Muscle layer of colon (tissue), 2 donors: ENCODE measurements around the gene GRID1.

ENCODE experiments used
- H3K27ac ChIP-seq: one replicate; pipeline ENCODE4 v1.7.0; 2013; ENCODE audit warnings: low read depth, mild to moderate bottlenecking, low read length, moderate library complexity
- H3K27me3 ChIP-seq, 2 donors: one replicate each; pipeline ENCODE4 v1.7.0; 2013; ENCODE audit warnings: low read length in 2 of 2, mild to moderate bottlenecking in 2 of 2; ENCODE audit not compliant: insufficient read depth in 2 of 2, control insufficient read depth in 1 of 2
- H3K36me3 ChIP-seq: one replicate; pipeline ENCODE4 v1.7.0; 2013; ENCODE audit warnings: mild to moderate bottlenecking, low read length; ENCODE audit not compliant: insufficient read depth
- H3K4me1 ChIP-seq: one replicate; pipeline ENCODE4 v1.7.0; 2013; ENCODE audit warnings: mild to moderate bottlenecking, low read length; ENCODE audit not compliant: insufficient read depth
- H3K4me3 ChIP-seq, 2 donors: one replicate each; pipeline ENCODE4 v1.7.0; 2013; ENCODE audit warnings: low read length in 2 of 2, low read depth in 1 of 2, mild to moderate bottlenecking in 1 of 2, moderate library complexity in 1 of 2
- H3K9ac ChIP-seq: one replicate; pipeline ENCODE4 v1.7.0; 2013; ENCODE audit warnings: low read length
- H3K9me3 ChIP-seq: one replicate; pipeline ENCODE4 v1.7.0; 2013; ENCODE audit warnings: mild to moderate bottlenecking, low read length
- donor health status: abdominal sarcoma.
- donor health status: Adenocarcinoma of cecum.

The GRID1 gene

GRCh38 chr10:85786401-85786899 is 580.1 kb downstream of the GRID1 start:
- Histone ChIP-seq H3K4me3 (no peak overlapping the region), H3K27me3 (no peaks in the 10 kb centered on the region), H3K9me3 (no peaks in the 10 kb centered on the region), H3K36me3 (no peaks in the 10 kb centered on the region), H3K4me1 (peaks cover 17% of the 10 kb centered on the region), H3K27ac (no peak overlapping the region), H3K9ac (no peak overlapping the region)

- H3K9ac ChIP-seq, result no peak overlapping the region
- peaks cover 8% of the 10 kb centered on the region for H3K4me1 ChIP-seq
- H3K4me3 ChIP-seq, result no peak overlapping the region
- H3K36me3 ChIP-seq, result no peaks in the 10 kb centered on the region
- no peaks in the 10 kb centered on the region for H3K27me3 ChIP-seq
- no peaks in the 10 kb centered on the region for H3K9me3 ChIP-seq
- no peak overlapping the region for H3K27ac ChIP-seq
Measured at GRCh38 chr10:85784792-85785191, 581.8 kb downstream of the GRID1 start.

- no peaks in the 10 kb centered on the region for H3K9me3 ChIP-seq
- H3K27me3 ChIP-seq, result no peaks in the 10 kb centered on the region
- H3K9ac ChIP-seq, result no peak overlapping the region
- no peaks in the 10 kb centered on the region for H3K4me1 ChIP-seq
- no peaks in the 10 kb centered on the region for H3K36me3 ChIP-seq
- H3K4me3 ChIP-seq, result no peak overlapping the region
- no peak overlapping the region for H3K27ac ChIP-seq
Measured at GRCh38 chr10:85781404-85781803, 585.2 kb downstream of the GRID1 start.

- H3K4me3 ChIP-seq, result no peak overlapping the region
- no peak overlapping the region for H3K27ac ChIP-seq
- no peaks in the 10 kb centered on the region for H3K4me1 ChIP-seq
- no peaks in the 10 kb centered on the region for H3K27me3 ChIP-seq
- H3K36me3 ChIP-seq, result no peaks in the 10 kb centered on the region
- no peak overlapping the region for H3K9ac ChIP-seq
- no peaks in the 10 kb centered on the region for H3K9me3 ChIP-seq
Measured at GRCh38 chr10:85778074-85778473, 588.5 kb downstream of the GRID1 start.

GRCh38 chr10:85767891-85768290 is 598.7 kb downstream of the GRID1 start:
- Histone ChIP-seq H3K4me1 (no peaks in the 10 kb centered on the region), H3K4me3 (no peak overlapping the region), H3K27me3 (no peaks in the 10 kb centered on the region), H3K27ac (no peak overlapping the region), H3K9ac (no peak overlapping the region), H3K9me3 (no peaks in the 10 kb centered on the region), H3K36me3 (no peaks in the 10 kb centered on the region)

GRCh38 chr10:85764108-85764507 is 602.5 kb downstream of the GRID1 start:
- no peaks in the 10 kb centered on the region for H3K9me3 ChIP-seq
- H3K4me3 ChIP-seq, result no peak overlapping the region
- H3K27me3 ChIP-seq, result no peaks in the 10 kb centered on the region
- H3K27ac ChIP-seq, result no peak overlapping the region
- no peak overlapping the region for H3K9ac ChIP-seq
- no peaks in the 10 kb centered on the region for H3K36me3 ChIP-seq
- no peaks in the 10 kb centered on the region for H3K4me1 ChIP-seq

GRCh38 chr10:85761906-85762445 is 604.6 kb downstream of the GRID1 start:
- Histone ChIP-seq H3K9ac (no peak overlapping the region), H3K27me3 (no peaks in the 10 kb centered on the region), H3K27ac (no peak overlapping the region), H3K9me3 (no peaks in the 10 kb centered on the region), H3K36me3 (no peaks in the 10 kb centered on the region), H3K4me3 (no peak overlapping the region), H3K4me1 (no peaks in the 10 kb centered on the region)

- no peaks in the 10 kb centered on the region for H3K9me3 ChIP-seq
- H3K36me3 ChIP-seq, result no peaks in the 10 kb centered on the region
- no peaks in the 10 kb centered on the region for H3K4me1 ChIP-seq
- H3K4me3 ChIP-seq, result no peak overlapping the region
- no peaks in the 10 kb centered on the region for H3K27me3 ChIP-seq
- no peak overlapping the region for H3K27ac ChIP-seq
- no peak overlapping the region for H3K9ac ChIP-seq
Measured at GRCh38 chr10:85741626-85742300, 624.8 kb downstream of the GRID1 start.

GRCh38 chr10:85735997-85736396 is 630.6 kb downstream of the GRID1 start:
- no peaks in the 10 kb centered on the region for H3K36me3 ChIP-seq
- H3K9me3 ChIP-seq, result no peaks in the 10 kb centered on the region
- no peak overlapping the region for H3K27ac ChIP-seq
- H3K27me3 ChIP-seq, result no peaks in the 10 kb centered on the region
- no peak overlapping the region for H3K4me3 ChIP-seq
- H3K9ac ChIP-seq, result no peak overlapping the region
- no peaks in the 10 kb centered on the region for H3K4me1 ChIP-seq

GRCh38 chr10:85734791-85735190 is 631.8 kb downstream of the GRID1 start:
- no peaks in the 10 kb centered on the region for H3K9me3 ChIP-seq
- H3K36me3 ChIP-seq, result no peaks in the 10 kb centered on the region
- H3K27me3 ChIP-seq, result no peaks in the 10 kb centered on the region
- no peak overlapping the region for H3K4me3 ChIP-seq
- H3K4me1 ChIP-seq, result no peaks in the 10 kb centered on the region
- H3K9ac ChIP-seq, result no peak overlapping the region
- H3K27ac ChIP-seq, result no peak overlapping the region

GRCh38 chr10:85724215-85724614 is 642.4 kb downstream of the GRID1 start:
- Histone ChIP-seq H3K4me1 (no peaks in the 10 kb centered on the region), H3K4me3 (no peak overlapping the region), H3K36me3 (no peaks in the 10 kb centered on the region), H3K27ac (no peak overlapping the region), H3K9ac (no peak overlapping the region), H3K27me3 (no peaks in the 10 kb centered on the region), H3K9me3 (no peaks in the 10 kb centered on the region)
